HG03558 (cell line): Measurements from ENCODE around the gene TAF11L2.
"Not testable (repeated sequence)": the region's sequence is repeated elsewhere in the genome, so short reads cannot be mapped to it uniquely, and the experiment has no call there.

ENCODE experiments used
- ATAC-seq: cut with Tn5 transposase; IDR thresholded peaks from one replicate; pipeline ENCODE4 v1.9.1; 2021; ENCODE audit warnings: moderate number of reproducible peaks; ENCODE audit not compliant: unreplicated experiment; ENCODE audit errors: extremely low read depth

The TAF11L2 gene

DNA sequence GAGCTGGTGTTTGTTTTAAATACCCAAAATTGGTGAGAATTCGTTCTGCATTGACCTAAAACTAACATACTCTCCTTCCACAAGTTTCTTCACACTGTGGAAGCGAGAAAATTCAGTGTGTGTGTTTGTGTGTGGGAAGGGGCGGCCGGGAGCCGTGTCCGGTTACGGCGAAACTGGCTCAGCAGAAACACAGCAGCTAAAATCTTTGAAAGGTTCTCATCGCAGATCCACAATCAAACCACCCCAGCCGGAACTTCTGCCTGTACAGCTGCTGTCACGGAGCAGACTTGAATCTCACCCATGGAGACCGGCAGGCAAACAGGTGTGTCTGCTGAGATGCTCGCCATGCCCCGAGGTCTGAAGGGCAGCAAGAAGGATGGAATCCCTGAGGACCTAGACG is 26.9 kb downstream of the TAF11L2 start, which contains the start of gene TAF11L5:
TSS of gene TAF11L5 (plus strand) at position 301 of the 400 bp plus-strand sequence.
- ATAC-seq, result not testable (repeated sequence)

DNA sequence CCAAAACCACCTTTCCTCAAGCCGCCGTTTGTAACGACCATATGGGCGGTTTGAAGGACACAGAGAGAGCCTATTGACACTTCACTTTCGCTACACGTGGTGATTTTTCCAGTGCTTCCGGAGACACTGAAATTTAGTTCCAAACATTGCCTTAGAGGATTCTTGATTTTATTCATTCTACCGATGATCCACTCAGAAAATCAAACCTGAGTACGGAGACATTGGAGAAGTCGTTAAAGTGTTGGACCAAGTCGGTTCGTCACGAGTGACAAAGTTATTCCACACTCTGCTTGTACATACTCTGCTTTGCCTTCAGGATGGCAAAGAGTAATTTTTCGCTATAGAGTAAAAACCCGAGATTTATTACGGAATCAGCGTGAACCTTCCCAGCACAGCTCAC is 28.5 kb downstream of the TAF11L2 start:
- ATAC-seq, result not testable (repeated sequence)

DNA sequence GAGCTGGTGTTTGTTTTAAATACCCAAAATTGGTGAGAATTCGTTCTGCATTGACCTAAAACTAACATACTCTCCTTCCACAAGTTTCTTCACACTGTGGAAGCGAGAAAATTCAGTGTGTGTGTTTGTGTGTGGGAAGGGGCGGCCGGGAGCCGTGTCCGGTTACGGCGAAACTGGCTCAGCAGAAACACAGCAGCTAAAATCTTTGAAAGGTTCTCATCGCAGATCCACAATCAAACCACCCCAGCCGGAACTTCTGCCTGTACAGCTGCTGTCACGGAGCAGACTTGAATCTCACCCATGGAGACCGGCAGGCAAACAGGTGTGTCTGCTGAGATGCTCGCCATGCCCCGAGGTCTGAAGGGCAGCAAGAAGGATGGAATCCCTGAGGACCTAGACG is 30.3 kb downstream of the TAF11L2 start, which contains the start of gene TAF11L6:
TSS of gene TAF11L6 (plus strand) at position 301 of the 400 bp plus-strand sequence.
- not testable (repeated sequence) for ATAC-seq
